Measurements from ENCODE around the gene IFT172. TPM values are rescaled to one million over a fixed set of nuclear protein-coding genes. Genes with fewer than 3 reads are reported as not detected.
A peak's percentile ranks its signal among the peaks of the same experiment; 100 is the strongest.

The IFT172 gene
- total and polyA plus RNA-seq, 2 of the 4 experiments (the other 2 are of a cell fraction) = 18.8 to 25.5 TPM

DNA sequence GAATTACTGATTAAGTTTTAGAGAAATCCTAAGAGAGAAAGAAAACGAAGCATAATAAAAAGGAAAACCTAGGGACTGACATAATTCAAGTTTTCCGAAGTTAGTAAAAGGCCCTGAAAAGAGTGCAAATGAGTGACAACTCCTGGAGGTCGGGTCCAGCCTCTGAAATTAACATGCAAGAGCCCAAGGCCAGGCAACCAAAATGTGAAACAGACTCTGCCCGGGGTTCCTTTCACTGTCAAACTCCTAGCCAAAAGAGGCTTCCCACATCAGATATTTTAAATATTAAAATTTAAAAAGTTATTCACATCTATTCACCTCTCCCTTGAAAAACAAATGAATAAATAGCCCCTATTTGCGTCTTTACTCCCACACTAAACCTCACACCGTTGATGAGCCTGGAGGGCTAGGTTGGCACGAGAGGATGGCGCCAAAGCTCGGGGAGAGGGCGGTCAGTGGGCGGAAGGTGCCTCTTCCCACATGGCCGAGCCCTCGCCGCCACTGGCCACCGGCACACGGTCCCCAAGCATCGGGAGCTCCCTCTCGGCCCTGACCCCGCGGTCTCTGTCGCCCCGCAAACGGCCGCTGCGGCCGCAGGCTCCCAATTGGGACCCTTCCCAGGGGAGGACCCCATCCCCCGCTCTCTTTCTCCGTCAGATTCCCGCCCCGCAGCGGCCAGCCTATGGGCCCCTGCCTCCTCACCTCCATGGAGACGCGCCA lies 80.8 kb downstream of the IFT172 start:
- ATAC-seq (ENCODE audit: low read depth) = peak; percentile 18
- Histone ChIP-seq H3K27ac (ENCODE audit: insufficient read depth, low read length) (peak overlapping the region; percentile 71; the same call in 1 of the 2 replicates), H3K23ac (ENCODE audit: low read depth, low read length) (no peak overlapping the region)

More for the DNA sequence above, 80.8 kb downstream of the IFT172 start:
- H3K9me1 ChIP-seq (ENCODE audit: insufficient read depth, low read length) = peaks cover 4% of the 10 kb centered on the region; the same call in 1 of the 2 replicates
- H3K27me3 ChIP-seq (ENCODE audit: control insufficient read depth, insufficient read depth, low read length) = no peaks in the 10 kb centered on the region
- peak overlapping the region; percentile 97 for H2AFZ ChIP-seq (replicated peaks; ENCODE audit: low read length, poor library complexity)
- ChIA-PET CTCF (interaction anchor here (0.6 to 1.2 kb wide), 5 partner anchors 20 to 274 kb away, joined by 3 to 6 read pairs (median 5); partner anchors contain the start of gene NRBP1), POLR2A (ENCODE audit: unreplicated experiment) (interaction anchor here (1.0 kb wide), 1 partner anchor 19 kb away, joined by 3 read pairs; the partner anchor contains the start of gene NRBP1)
- in situ Hi-C loops (cut with MboI; ENCODE audit: low sequenced_read_pairs) (no loop called here), intact Hi-C loops (cut with micrococcal nuclease) (loop anchor here (1.0 to 10.0 kb wide), 4 partner anchors 20 to 274 kb away; partner anchors contain the start of genes CCDC121, GPN1, NRBP1 and SLC4A1AP), dilution Hi-C loops (cut with HindIII; ENCODE audit: low sequenced_read_pairs, unreplicated experiment) (no loop called here)
- H3K4me1 ChIP-seq (ENCODE audit: control insufficient read depth, insufficient read depth, low read length) = 0 out of 2 replicates have a peak, but pooled peaks cover 2% of the 10 kb centered on the region
- peaks cover 0 to 18% of the 10 kb centered on the region in 2 experiments; a peak in 2 of 4 replicates for H3K79me1 ChIP-seq (ENCODE audit: low read depth in 1 of 2, low read length in 2 of 2)
- H3K4ac ChIP-seq (ENCODE audit: low read depth, low read length) = no peak overlapping the region
- H3K14ac ChIP-seq (replicated peaks; ENCODE audit: low read depth, low read length) = 0 out of 2 replicates have a peak overlapping the region, but pooled peaks have one; percentile 45
- TF ChIP-seq, protein P1, sequence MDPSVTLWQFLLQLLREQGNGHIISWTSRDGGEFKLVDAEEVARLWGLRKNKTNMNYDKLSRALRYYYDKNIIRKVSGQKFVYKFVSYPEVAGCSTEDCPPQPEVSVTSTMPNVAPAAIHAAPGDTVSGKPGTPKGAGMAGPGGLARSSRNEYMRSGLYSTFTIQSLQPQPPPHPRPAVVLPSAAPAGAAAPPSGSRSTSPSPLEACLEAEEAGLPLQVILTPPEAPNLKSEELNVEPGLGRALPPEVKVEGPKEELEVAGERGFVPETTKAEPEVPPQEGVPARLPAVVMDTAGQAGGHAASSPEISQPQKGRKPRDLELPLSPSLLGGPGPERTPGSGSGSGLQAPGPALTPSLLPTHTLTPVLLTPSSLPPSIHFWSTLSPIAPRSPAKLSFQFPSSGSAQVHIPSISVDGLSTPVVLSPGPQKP (IDR thresholded peaks at IDR 0.05; ENCODE audit: borderline replicate concordance, low read depth, low read length) = no peak
- TF ChIP-seq BHLHE40 (IDR thresholded peaks at IDR 0.05; ENCODE audit: low read depth, low read length) = 0 out of 2 replicates have a peak, but pooled peaks have one; percentile 14
- peak; percentile 49; the same call in 1 of the 2 replicates for TF ChIP-seq MXI1 (IDR thresholded peaks at IDR 0.05; ENCODE audit: borderline replicate concordance, low read depth, low read length)
- no peak for TF ChIP-seq USF2 (IDR thresholded peaks at IDR 0.05; ENCODE audit: low read depth, low read length)
- peak overlapping the region; percentile 78 for H3K9ac ChIP-seq (ENCODE audit: low read depth, low read length)
- no peak overlapping the region for H4K5ac ChIP-seq (ENCODE audit: low read depth, low read length)
- H3K4me3 ChIP-seq (ENCODE audit: insufficient read depth, low read depth, low read length) = peak overlapping the region; percentile 63
- peak overlapping the region; percentile 33 to 82; a peak in 2 of 4 replicates for H4K8ac ChIP-seq (ENCODE audit: low read depth in 2 of 2, low read length in 2 of 2)
- H3K4me2 ChIP-seq (ENCODE audit: low read depth, low read length) = peak overlapping the region; percentile 99
- H2BK5ac ChIP-seq (ENCODE audit: low read depth, low read length, poor library complexity, severe bottlenecking) = peak overlapping the region; percentile 27
- no peak overlapping the region for H2BK120ac ChIP-seq (ENCODE audit: low read depth, low read length)
- DNase-seq = no peak
- peaks cover 8% of the 10 kb centered on the region for H4K20me1 ChIP-seq (ENCODE audit: insufficient read depth, low read length)
- no peak overlapping the region for H3K18ac ChIP-seq (ENCODE audit: low read depth, low read length)
- H3K36me3 ChIP-seq (ENCODE audit: control insufficient read depth, insufficient read depth, low read length) = peaks cover 3% of the 10 kb centered on the region; the same call in 1 of the 2 replicates
- no peak overlapping the region for H4K91ac ChIP-seq (ENCODE audit: insufficient read depth, low read depth, low read length)
- no peak overlapping the region for H3K56ac ChIP-seq (ENCODE audit: extremely low read depth, insufficient read depth, low read length)
- peak overlapping the region; percentile 95 for H2AK9ac ChIP-seq (replicated peaks; ENCODE audit: low read depth, low read length, poor library complexity)
- H2AK5ac ChIP-seq (ENCODE audit: low read depth, low read length) = peak overlapping the region; percentile 35
- H2BK15ac ChIP-seq (ENCODE audit: low read depth, low read length) = no peak overlapping the region
- WGBS, 2 experiments (ENCODE audit: extremely low coverage in 2 of 2, insufficient read length in 1 of 2) = 0% methylated on average over 14 of the region's 33 CpGs; no CpG with 5 or more reads in 1 of the 2 experiments
- TSS peak; percentile 8 for BruUV-seq (replicated peaks)
- no peak overlapping the region for H2BK20ac ChIP-seq (ENCODE audit: low read depth, low read length)
- no peaks in the 10 kb centered on the region for H3K9me3 ChIP-seq (ENCODE audit: control insufficient read depth, insufficient read depth, low read length)
